22Rv1 (cell line): Measurements from ENCODE around the gene ARHGAP31.

Source experiments
- H3K27ac ChIP-seq: fragments of 450-650 bp; 2 replicates; pipeline ENCODE4 v1.5.1; 2017
- ZFX ChIP-seq: fragments of 450-650 bp; IDR thresholded peaks from 2 replicates; pipeline ENCODE4 v1.6.1; 2017; ENCODE audit warnings: antibody characterized with exemption, borderline replicate concordance
- TF ChIP-seq, protein P1 (sequence below): fragments of 450-650 bp; IDR thresholded peaks from 2 replicates; pipeline ENCODE4 v1.5.1; 2017; ENCODE audit warnings: mild to moderate bottlenecking

The ARHGAP31 gene, protein sequence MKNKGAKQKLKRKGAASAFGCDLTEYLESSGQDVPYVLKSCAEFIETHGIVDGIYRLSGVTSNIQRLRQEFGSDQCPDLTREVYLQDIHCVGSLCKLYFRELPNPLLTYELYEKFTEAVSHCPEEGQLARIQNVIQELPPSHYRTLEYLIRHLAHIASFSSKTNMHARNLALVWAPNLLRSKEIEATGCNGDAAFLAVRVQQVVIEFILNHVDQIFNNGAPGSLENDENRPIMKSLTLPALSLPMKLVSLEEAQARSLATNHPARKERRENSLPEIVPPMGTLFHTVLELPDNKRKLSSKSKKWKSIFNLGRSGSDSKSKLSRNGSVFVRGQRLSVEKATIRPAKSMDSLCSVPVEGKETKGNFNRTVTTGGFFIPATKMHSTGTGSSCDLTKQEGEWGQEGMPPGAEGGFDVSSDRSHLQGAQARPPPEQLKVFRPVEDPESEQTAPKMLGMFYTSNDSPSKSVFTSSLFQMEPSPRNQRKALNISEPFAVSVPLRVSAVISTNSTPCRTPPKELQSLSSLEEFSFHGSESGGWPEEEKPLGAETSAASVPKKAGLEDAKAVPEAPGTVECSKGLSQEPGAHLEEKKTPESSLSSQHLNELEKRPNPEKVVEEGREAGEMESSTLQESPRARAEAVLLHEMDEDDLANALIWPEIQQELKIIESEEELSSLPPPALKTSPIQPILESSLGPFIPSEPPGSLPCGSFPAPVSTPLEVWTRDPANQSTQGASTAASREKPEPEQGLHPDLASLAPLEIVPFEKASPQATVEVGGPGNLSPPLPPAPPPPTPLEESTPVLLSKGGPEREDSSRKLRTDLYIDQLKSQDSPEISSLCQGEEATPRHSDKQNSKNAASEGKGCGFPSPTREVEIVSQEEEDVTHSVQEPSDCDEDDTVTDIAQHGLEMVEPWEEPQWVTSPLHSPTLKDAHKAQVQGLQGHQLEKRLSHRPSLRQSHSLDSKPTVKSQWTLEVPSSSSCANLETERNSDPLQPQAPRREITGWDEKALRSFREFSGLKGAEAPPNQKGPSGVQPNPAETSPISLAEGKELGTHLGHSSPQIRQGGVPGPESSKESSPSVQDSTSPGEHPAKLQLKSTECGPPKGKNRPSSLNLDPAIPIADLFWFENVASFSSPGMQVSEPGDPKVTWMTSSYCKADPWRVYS (N-terminal part only)

GRCh38 chr3:119293871-119294695 is at the start of gene ARHGAP31:
Gene ARHGAP31 (plus strand): TSS chr3:119294383. CDS start chr3:119294905, 522 bp downstream.
- H3K27ac ChIP-seq, result peak within 1 kb of the TSS; percentile 70
- TF ChIP-seq ZFX, result no peak
- TF ChIP-seq, protein P1, sequence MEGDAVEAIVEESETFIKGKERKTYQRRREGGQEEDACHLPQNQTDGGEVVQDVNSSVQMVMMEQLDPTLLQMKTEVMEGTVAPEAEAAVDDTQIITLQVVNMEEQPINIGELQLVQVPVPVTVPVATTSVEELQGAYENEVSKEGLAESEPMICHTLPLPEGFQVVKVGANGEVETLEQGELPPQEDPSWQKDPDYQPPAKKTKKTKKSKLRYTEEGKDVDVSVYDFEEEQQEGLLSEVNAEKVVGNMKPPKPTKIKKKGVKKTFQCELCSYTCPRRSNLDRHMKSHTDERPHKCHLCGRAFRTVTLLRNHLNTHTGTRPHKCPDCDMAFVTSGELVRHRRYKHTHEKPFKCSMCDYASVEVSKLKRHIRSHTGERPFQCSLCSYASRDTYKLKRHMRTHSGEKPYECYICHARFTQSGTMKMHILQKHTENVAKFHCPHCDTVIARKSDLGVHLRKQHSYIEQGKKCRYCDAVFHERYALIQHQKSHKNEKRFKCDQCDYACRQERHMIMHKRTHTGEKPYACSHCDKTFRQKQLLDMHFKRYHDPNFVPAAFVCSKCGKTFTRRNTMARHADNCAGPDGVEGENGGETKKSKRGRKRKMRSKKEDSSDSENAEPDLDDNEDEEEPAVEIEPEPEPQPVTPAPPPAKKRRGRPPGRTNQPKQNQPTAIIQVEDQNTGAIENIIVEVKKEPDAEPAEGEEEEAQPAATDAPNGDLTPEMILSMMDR, result no peak

- TF ChIP-seq ZFX, result no peak
- TF ChIP-seq, protein P1, result no peak
- H3K27ac ChIP-seq, result no peak overlapping the region
Measured at GRCh38 chr3:119245778-119246177, 48.4 kb upstream of the ARHGAP31 start.

DNA sequence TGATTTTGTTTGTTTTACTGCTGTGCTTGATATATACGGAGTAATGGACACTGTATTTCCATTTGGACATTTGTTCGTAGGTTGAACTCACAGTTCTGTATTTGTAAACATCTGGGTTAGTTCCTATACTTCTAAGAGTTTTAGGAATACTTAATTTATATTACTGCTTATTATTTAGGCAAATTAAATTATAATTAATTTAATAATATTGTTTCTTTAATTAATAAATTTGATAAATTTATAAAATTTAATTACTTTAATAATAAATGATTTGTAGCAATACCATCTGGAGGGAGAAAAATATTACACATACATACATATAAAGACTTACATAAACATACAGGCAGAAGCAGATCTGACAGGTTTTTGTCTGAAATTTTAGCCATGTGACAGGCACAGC is 39.0 kb upstream of the ARHGAP31 start:
- no peak overlapping the region for H3K27ac ChIP-seq

GRCh38 chr3:119257111-119257510 is 37.1 kb upstream of the ARHGAP31 start:
- H3K27ac ChIP-seq, result peak overlapping the region; percentile 75
- TF ChIP-seq ZFX, result no peak
- TF ChIP-seq, protein P1, result no peak

More for the DNA sequence above, 39.0 kb upstream of the ARHGAP31 start:
- TF ChIP-seq ZFX, result no peak
- TF ChIP-seq, protein P1, result no peak

DNA sequence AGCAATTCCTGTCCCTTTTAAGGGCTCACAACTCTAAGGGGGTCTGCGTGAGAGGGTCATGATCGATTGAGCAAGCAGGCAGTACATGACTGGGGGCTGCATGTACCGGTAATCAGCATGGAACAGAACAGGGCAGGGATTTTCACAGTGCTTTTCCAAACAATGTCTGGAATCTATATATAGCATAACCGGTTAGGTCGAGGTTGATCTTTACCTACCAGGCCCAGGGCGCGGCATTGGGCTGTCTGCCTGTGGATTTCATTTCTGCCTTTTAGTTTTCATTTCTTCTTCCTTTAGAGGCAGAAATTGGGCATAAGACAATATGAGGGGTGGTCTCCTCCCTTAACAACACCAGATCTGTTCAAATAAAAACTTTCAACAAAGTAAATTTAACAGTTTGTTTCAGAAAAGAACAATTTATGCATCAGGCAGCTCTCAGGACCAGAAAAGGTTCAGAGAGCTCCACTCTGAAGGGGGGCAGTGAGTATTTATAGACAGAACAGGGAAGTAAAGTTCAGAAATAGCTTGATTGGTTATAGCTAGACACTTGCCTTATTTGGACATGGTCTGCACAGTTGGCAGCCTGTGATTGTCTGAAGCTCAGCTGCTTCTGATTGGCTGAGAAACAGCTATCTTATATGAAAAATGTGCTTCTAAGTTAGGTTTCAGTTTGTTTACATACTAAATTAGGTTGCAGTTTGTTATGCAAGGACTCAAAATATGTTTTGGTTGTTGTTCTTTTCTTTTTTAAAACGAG is 36.4 kb upstream of the ARHGAP31 start:
- TF ChIP-seq, protein P1, result no peak
- no peak for TF ChIP-seq ZFX
- H3K27ac ChIP-seq, result peak overlapping the region; percentile 75

DNA sequence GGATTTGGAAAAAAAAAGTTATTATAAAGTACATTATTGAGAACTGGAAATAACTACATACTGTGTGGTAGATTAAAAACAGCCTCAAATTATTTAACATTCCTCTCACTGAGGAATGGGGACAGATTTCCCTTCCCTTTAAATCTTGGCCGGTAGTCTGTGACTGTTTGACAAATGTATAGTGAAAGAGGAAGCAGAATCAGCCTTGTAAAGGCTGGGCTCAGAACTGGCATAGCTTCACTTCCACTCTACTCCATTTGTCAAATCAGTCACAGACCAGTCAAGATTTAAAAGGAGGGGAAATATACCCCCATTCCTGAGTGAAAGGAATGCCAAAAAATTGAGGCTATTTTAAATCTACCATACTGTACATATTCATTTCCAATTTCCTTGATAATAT is 35.3 kb upstream of the ARHGAP31 start:
- H3K27ac ChIP-seq, result no peak overlapping the region
- no peak for TF ChIP-seq ZFX
- TF ChIP-seq, protein P1, result no peak
